Keratinocyte (primary cell): ENCODE measurements around the gene PTPN14.

Source experiments
- CTCF ChIP-seq, 3 experiments: IDR thresholded peaks in 1 of 3; conservative IDR thresholded peaks in 1 of 3; optimal IDR thresholded peaks in 1 of 3; 2 replicates in 2 of 3; 3 replicates in 1 of 3; pipeline versions ENCODE3 to v1.5.1; 2011; ENCODE audit warnings: low read length in 3 of 3, mild to moderate bottlenecking in 3 of 3, moderate library complexity in 2 of 3, control low read depth in 1 of 3, inconsistent platforms in 1 of 3; ENCODE audit not compliant: insufficient read depth in 2 of 3; ENCODE audit errors: extremely low read depth in 1 of 3
- EZH2 ChIP-seq: IDR thresholded peaks from one replicate; pipeline ENCODE4 v1.6.1; 2012; ENCODE audit warnings: inconsistent platforms, mild to moderate bottlenecking, low read length, moderate library complexity

- TF ChIP-seq EZH2 (no peak), CTCF (optimal IDR thresholded peaks at IDR 0.05 in 1 of 3, IDR thresholded peaks at IDR 0.05 in 1 of 3, conservative IDR thresholded peaks at IDR 0.05 in 1 of 3; ENCODE audit: extremely low read depth in 1 of 3, insufficient read depth in 2 of 3, low read length in 3 of 3) (no peak)
These were observed 240.4 kb downstream of the PTPN14 start for GRCh38 chr1:214310777-214311690.
